ENCODE data around the gene KIF16B. TPM values are rescaled to one million over a fixed set of nuclear protein-coding genes. Genes with fewer than 3 reads are reported as not detected.

The KIF16B gene
- total RNA-seq, 3 donors from 2014 or later: 23.8 to 47.9 (median 36.9) TPM

DNA sequence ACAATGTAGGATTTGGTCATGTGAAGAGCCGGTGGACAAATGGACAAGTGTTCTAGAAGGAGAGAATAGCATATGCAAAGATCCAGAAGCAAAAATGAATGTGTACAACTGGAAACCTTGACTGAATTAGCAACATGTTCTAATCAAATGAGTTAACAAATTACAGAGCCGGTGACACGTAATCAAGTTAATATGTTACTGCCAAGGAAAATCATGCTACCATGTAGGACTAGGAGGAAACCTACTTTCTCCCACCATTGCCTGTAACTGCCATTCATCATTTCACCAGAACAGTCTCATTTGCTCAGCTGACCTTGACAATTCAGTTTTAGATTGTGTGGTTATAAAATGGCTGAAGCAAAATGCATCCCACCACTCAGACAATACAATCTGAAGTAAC, 179.4 kb downstream of the KIF16B start:
- no peaks in the 10 kb centered on the region for H3K9me3 ChIP-seq
- intact Hi-C loops (cut with DNase I; ENCODE audit: low total_unique reads): no loop called here
- H3K36me3 ChIP-seq: no peaks in the 10 kb centered on the region
- H3K27me3 ChIP-seq: no peaks in the 10 kb centered on the region
- H3K4me1 ChIP-seq: no peaks in the 10 kb centered on the region
- TF ChIP-seq POLR2AphosphoS5 (IDR thresholded peaks at IDR 0.05) (no peak), POLR2A (IDR thresholded peaks at IDR 0.05) (no peak), CTCF (IDR thresholded peaks at IDR 0.05) (no peak)
- no peak overlapping the region for H3K4me3 ChIP-seq
- DNase-seq (ENCODE audit: low spot score in 2 of 2): no peak
- H3K27ac ChIP-seq: no peak overlapping the region

DNA sequence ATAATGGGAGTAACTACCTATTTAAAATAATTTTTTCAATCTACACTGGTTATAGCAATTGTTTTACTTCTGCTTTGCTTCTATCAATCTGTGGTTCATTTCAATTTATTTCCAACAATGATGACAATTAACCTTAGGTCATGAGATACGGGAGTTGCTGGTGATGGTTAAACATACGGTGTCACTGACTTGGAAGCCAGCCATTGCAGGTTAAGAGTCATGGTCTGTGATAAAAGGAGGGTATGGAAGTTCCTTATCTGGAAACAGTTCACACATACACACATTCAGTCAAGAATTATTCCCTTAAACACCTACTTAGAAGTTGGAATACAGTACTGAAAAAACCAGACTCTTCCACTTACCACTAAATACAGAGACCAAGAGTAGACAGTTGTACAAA, 180.0 kb downstream of the KIF16B start:
- TF ChIP-seq POLR2A (IDR thresholded peaks at IDR 0.05) (no peak), CTCF (IDR thresholded peaks at IDR 0.05) (no peak), POLR2AphosphoS5 (IDR thresholded peaks at IDR 0.05) (no peak)
- H3K4me1 ChIP-seq: no peaks in the 10 kb centered on the region
- no peak for DNase-seq (ENCODE audit: low spot score in 2 of 2)

DNA sequence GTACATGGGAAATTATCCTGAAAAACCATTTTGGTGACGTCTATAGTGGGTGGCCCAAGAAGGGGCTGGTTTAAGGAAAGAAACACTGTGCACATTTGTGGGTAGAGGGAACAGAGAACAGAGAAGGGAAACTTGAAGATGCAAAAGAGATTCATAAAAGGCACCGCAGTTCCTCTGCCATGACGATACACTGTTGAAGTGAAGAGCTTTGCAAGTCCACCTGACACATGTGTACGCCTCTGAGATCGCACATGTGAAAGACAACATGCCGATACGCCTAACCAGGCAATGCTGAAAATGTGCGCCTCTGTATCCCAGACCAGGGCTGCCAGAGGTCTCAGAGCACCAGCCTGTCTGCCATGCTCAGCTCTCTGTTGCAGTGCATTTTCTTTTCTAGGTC, 180.9 kb downstream of the KIF16B start:
- no peaks in the 10 kb centered on the region for H3K9me3 ChIP-seq
- no peak overlapping the region for H3K4me3 ChIP-seq
- intact Hi-C loops (cut with DNase I; ENCODE audit: low total_unique reads): no loop called here
- H3K27ac ChIP-seq: no peak overlapping the region
- DNase-seq (ENCODE audit: low spot score in 2 of 2): no peak
- H3K27me3 ChIP-seq: no peaks in the 10 kb centered on the region
- no peaks in the 10 kb centered on the region for H3K36me3 ChIP-seq
- TF ChIP-seq CTCF (IDR thresholded peaks at IDR 0.05) (no peak), POLR2AphosphoS5 (IDR thresholded peaks at IDR 0.05) (no peak), POLR2A (IDR thresholded peaks at IDR 0.05) (no peak)
- H3K4me1 ChIP-seq: no peaks in the 10 kb centered on the region

More for the DNA sequence above, 180.0 kb downstream of the KIF16B start:
- no peak overlapping the region for H3K4me3 ChIP-seq
- intact Hi-C loops (cut with DNase I; ENCODE audit: low total_unique reads): no loop called here
- no peak overlapping the region for H3K27ac ChIP-seq
- H3K9me3 ChIP-seq: no peaks in the 10 kb centered on the region
- H3K36me3 ChIP-seq: no peaks in the 10 kb centered on the region
- H3K27me3 ChIP-seq: no peaks in the 10 kb centered on the region

- no peak for DNase-seq (ENCODE audit: low spot score in 2 of 2)
- H3K4me3 ChIP-seq: no peak overlapping the region
- no peaks in the 10 kb centered on the region for H3K27me3 ChIP-seq
- no peaks in the 10 kb centered on the region for H3K36me3 ChIP-seq
- intact Hi-C loops (cut with DNase I; ENCODE audit: low total_unique reads): no loop called here
- H3K27ac ChIP-seq: no peak overlapping the region
- TF ChIP-seq CTCF (IDR thresholded peaks at IDR 0.05) (no peak), POLR2AphosphoS5 (IDR thresholded peaks at IDR 0.05) (no peak)
- no peaks in the 10 kb centered on the region for H3K9me3 ChIP-seq
- H3K4me1 ChIP-seq: no peaks in the 10 kb centered on the region
Observed at GRCh38 chr20:16390991-16391390, 182.3 kb downstream of the KIF16B start.

DNA sequence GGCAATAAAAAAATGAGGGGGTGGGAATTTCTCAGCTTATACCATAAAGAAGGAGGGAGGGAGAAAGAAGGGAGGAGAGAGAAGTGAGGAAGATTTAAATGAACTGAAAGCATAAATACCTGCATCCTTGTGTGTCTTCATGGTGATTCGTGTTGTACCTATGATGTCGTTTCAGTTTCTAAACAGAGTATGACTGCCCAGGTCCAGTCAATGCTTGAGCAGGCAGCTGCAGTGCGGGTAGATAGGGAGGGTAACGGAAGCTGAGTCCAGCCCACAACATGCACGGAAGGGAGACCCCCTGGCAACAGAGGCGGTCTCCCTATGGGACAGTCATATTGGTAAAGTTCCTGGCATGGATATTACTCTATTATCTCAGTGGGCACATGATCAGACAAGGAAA, 184.5 kb downstream of the KIF16B start:
- Histone ChIP-seq H3K4me1 (no peaks in the 10 kb centered on the region), H3K27ac (no peak overlapping the region), H3K36me3 (no peaks in the 10 kb centered on the region), H3K4me3 (no peak overlapping the region), H3K27me3 (no peaks in the 10 kb centered on the region), H3K9me3 (no peaks in the 10 kb centered on the region)
- DNase-seq (ENCODE audit: low spot score in 2 of 2): no peak
- intact Hi-C loops (cut with DNase I; ENCODE audit: low total_unique reads): no loop called here
- TF ChIP-seq POLR2AphosphoS5 (IDR thresholded peaks at IDR 0.05): no peak

- intact Hi-C loops (cut with DNase I; ENCODE audit: low total_unique reads): no loop called here
- Histone ChIP-seq H3K4me1 (no peaks in the 10 kb centered on the region), H3K27me3 (no peaks in the 10 kb centered on the region), H3K9me3 (no peaks in the 10 kb centered on the region), H3K4me3 (no peak overlapping the region), H3K27ac (no peak overlapping the region), H3K36me3 (no peaks in the 10 kb centered on the region)
- no peak for TF ChIP-seq POLR2A (IDR thresholded peaks at IDR 0.05)
- TF ChIP-seq CTCF (IDR thresholded peaks at IDR 0.05): no peak
- TF ChIP-seq POLR2AphosphoS5 (IDR thresholded peaks at IDR 0.05): no peak
- DNase-seq (ENCODE audit: low spot score in 2 of 2): no peak
Observed at GRCh38 chr20:16387666-16388065, 185.6 kb downstream of the KIF16B start.

Measured in breast epithelium (tissue), 4 donors.